GM21723 (cell line): ENCODE data around the gene EGR2.

ENCODE experiments used
- ATAC-seq: cut with Tn5 transposase; IDR thresholded peaks from one replicate; pipeline ENCODE4 v1.9.1; 2021; ENCODE audit warnings: mild to moderate bottlenecking, moderate library complexity; ENCODE audit not compliant: unreplicated experiment

EGR2 gene

GRCh38 chr10:62818426-62819011 is 2.4 kb upstream of the EGR2 start:
- no peak for ATAC-seq

GRCh38 chr10:62817766-62818425 is 1.7 kb upstream of the EGR2 start:
- ATAC-seq: peak; percentile 40

GRCh38 chr10:62817121-62817765 is 1.1 kb upstream of the EGR2 start:
- peak; percentile 21 for ATAC-seq

GRCh38 chr10:62816076-62816330 is 163 bp downstream of the EGR2 start:
- ATAC-seq: no peak

GRCh38 chr10:62815381-62816075 is 638 bp downstream of the EGR2 start:
- no peak for ATAC-seq

GRCh38 chr10:62814756-62815380 is 1.3 kb downstream of the EGR2 start:
- no peak for ATAC-seq

GRCh38 chr10:62813981-62814380 is 2.2 kb downstream of the EGR2 start:
- no peak for ATAC-seq

GRCh38 chr10:62813453-62813852 is 2.7 kb downstream of the EGR2 start:
- no peak for ATAC-seq

GRCh38 chr10:62812672-62813439 is 3.3 kb downstream of the EGR2 start:
- no peak for ATAC-seq

- peak; percentile 36 for ATAC-seq
Observed at GRCh38 chr10:62811159-62811875, 4.8 kb downstream of the EGR2 start.

GRCh38 chr10:62810156-62810902 is 5.8 kb downstream of the EGR2 start:
- ATAC-seq: no peak

- no peak for ATAC-seq
Observed at GRCh38 chr10:62806251-62806650, 9.9 kb downstream of the EGR2 start.

- peak; percentile 24 for ATAC-seq
Observed at GRCh38 chr10:62805231-62806099, 10.7 kb downstream of the EGR2 start.

GRCh38 chr10:62804356-62805230 is 11.6 kb downstream of the EGR2 start, which contains the start of gene ADO:
Gene ADO (plus strand): TSS chr10:62804720. CDS start chr10:62805060, 340 bp downstream.
- peak; percentile 88 for ATAC-seq

GRCh38 chr10:62803724-62804355 is 12.3 kb downstream of the EGR2 start:
- no peak for ATAC-seq

- ATAC-seq: no peak
Observed at GRCh38 chr10:62801871-62802270, 14.3 kb downstream of the EGR2 start.

GRCh38 chr10:62796896-62797295 is 19.3 kb downstream of the EGR2 start:
- ATAC-seq: no peak
